Neural cell (in vitro differentiated cells): ENCODE results near the gene FLACC1. TPM values are rescaled to one million over a fixed set of nuclear protein-coding genes. Genes with fewer than 3 reads are reported as not detected.

Experiments
- H2AFZ ChIP-seq: fragments of 200-600, 300-800 bp; sonication (generic), shearing (Covaris generic); 2 replicates; pipeline ENCODE4 v1.6.0; 2014; ENCODE audit warnings: low read depth, mild to moderate bottlenecking, antibody characterized with exemption, low read length, moderate library complexity
- H3F3A ChIP-seq: fragments of 200-600 bp; shearing (Covaris generic); 2 replicates; pipeline ENCODE4 v1.6.1; 2016; ENCODE audit warnings: mild to moderate bottlenecking, moderate library complexity, mixed read lengths, antibody characterized with exemption, low read length; ENCODE audit not compliant: insufficient read depth, poor library complexity, severe bottlenecking
- H3K27ac ChIP-seq: fragments of 200-600, 300-800 bp; sonication (generic), shearing (Covaris generic); 2 replicates; pipeline ENCODE4 v1.5.1; 2014; ENCODE audit warnings: mild to moderate bottlenecking, low read length, moderate library complexity
- H3K27me3 ChIP-seq: fragments of 300-800, 200-600 bp; sonication (generic), shearing (Covaris generic); 2 replicates; pipeline ENCODE4 v1.6.0; 2014; ENCODE audit warnings: mild to moderate bottlenecking, low read depth, low read length, moderate library complexity; ENCODE audit not compliant: insufficient read depth
- H3K36me3 ChIP-seq: fragments of 300-800, 200-600 bp; sonication (generic), shearing (Covaris generic); 2 replicates; pipeline ENCODE4 v1.5.1; 2014; ENCODE audit warnings: mild to moderate bottlenecking, antibody characterized with exemption, low read length, moderate library complexity; ENCODE audit not compliant: insufficient read depth
- H3K4me2 ChIP-seq: fragments of 300-800, 200-600 bp; sonication (generic), shearing (Covaris generic); 2 replicates; pipeline ENCODE4 v1.6.0; 2014; ENCODE audit warnings: mild to moderate bottlenecking, low read length
- H3K4me3 ChIP-seq: fragments of 300-800, 200-600 bp; sonication (generic), shearing (Covaris generic); 2 replicates; pipeline ENCODE4 v1.5.1; 2014; ENCODE audit warnings: mild to moderate bottlenecking, low read length, moderate library complexity
- H3K79me2 ChIP-seq: fragments of 200-600 bp; shearing (Covaris generic); replicated peaks from 2 replicates; pipeline ENCODE4 v1.6.0; 2014; ENCODE audit warnings: mild to moderate bottlenecking, low read length, moderate library complexity; ENCODE audit not compliant: insufficient read depth
- H3K9ac ChIP-seq: fragments of 300-800, 200-600 bp; sonication (generic), shearing (Covaris generic); 2 replicates; pipeline ENCODE4 v1.6.1; 2016; ENCODE audit warnings: mild to moderate bottlenecking, low read length, mixed read lengths
- H3K9me2 ChIP-seq: fragments of 200-600 bp; shearing (Covaris generic); 2 replicates; pipeline ENCODE4 v1.6.1; 2016; ENCODE audit warnings: mild to moderate bottlenecking, low read length, mixed read lengths; ENCODE audit not compliant: insufficient read depth
- H3K9me3 ChIP-seq: fragments of 200-600, 300-800 bp; sonication (generic), shearing (Covaris generic); 2 replicates; pipeline ENCODE4 v1.6.1; 2016; ENCODE audit warnings: mild to moderate bottlenecking, mixed run types, low read length, moderate library complexity, mixed read lengths
- H4K20me1 ChIP-seq: fragments of 200-600 bp; shearing (Covaris generic); 2 replicates; pipeline ENCODE4 v1.6.1; 2016; ENCODE audit warnings: mild to moderate bottlenecking, mixed run types; ENCODE audit not compliant: insufficient read depth
- EP300 ChIP-seq: fragments of 450-650 bp; conservative IDR thresholded peaks from 2 replicates; pipeline ENCODE4 v1.6.1; 2014; ENCODE audit warnings: antibody characterized with exemption, mild to moderate bottlenecking, moderate library complexity; ENCODE audit not compliant: poor library complexity, severe bottlenecking
- EZH2 ChIP-seq: fragments of 200-600, 300-800 bp; shearing (Covaris generic), sonication (generic); IDR thresholded peaks from 2 replicates; pipeline ENCODE4 v1.6.1; 2014; ENCODE audit warnings: antibody characterized with exemption, low read length, borderline replicate concordance, mild to moderate bottlenecking; ENCODE audit not compliant: insufficient read depth, poor library complexity, severe bottlenecking
- MXI1 ChIP-seq: fragments of 450-650 bp; conservative IDR thresholded peaks from 2 replicates; pipeline ENCODE4 v1.6.1; 2014; ENCODE audit warnings: antibody characterized with exemption, mild to moderate bottlenecking; ENCODE audit not compliant: poor library complexity, severe bottlenecking
- POLR2AphosphoS5 ChIP-seq: IDR thresholded peaks from 2 replicates; pipeline ENCODE4 v1.6.1; 2012
- RAD21 ChIP-seq: fragments of 450-650 bp; conservative IDR thresholded peaks from 2 replicates; pipeline ENCODE4 v1.6.1; 2014; ENCODE audit warnings: antibody characterized with exemption, mild to moderate bottlenecking, moderate library complexity
- SMC3 ChIP-seq: fragments of 450-650 bp; conservative IDR thresholded peaks from 2 replicates; pipeline ENCODE4 v1.6.1; 2014; ENCODE audit warnings: antibody characterized with exemption, mild to moderate bottlenecking, moderate library complexity; ENCODE audit not compliant: poor library complexity
- TAF1 ChIP-seq: IDR thresholded peaks from 2 replicates; pipeline ENCODE4 v1.6.1; 2012; ENCODE audit warnings: low read depth
- polyA plus RNA-seq: library from polyadenylated mRNA; depleted of rRNA; stranded (reverse); fragments of >200 nt; gene quantifications from 2 replicates; pipeline ENCODE4 v1.2.3, GENCODE V29; 2014
- TF ChIP-seq, protein P1 (sequence below): fragments of 450-650 bp; IDR thresholded peaks from 2 replicates; pipeline ENCODE4 v1.5.1; 2014; ENCODE audit warnings: antibody characterized with exemption, mild to moderate bottlenecking, moderate library complexity; ENCODE audit not compliant: poor library complexity, severe bottlenecking
- TF ChIP-seq, protein P2 (sequence below): IDR thresholded peaks from 2 replicates; pipeline ENCODE4 v1.6.1; 2012; ENCODE audit warnings: borderline replicate concordance

FLACC1 gene
- polyA plus RNA-seq, 1 donor from 2014 or later, result 1.8 TPM

DNA sequence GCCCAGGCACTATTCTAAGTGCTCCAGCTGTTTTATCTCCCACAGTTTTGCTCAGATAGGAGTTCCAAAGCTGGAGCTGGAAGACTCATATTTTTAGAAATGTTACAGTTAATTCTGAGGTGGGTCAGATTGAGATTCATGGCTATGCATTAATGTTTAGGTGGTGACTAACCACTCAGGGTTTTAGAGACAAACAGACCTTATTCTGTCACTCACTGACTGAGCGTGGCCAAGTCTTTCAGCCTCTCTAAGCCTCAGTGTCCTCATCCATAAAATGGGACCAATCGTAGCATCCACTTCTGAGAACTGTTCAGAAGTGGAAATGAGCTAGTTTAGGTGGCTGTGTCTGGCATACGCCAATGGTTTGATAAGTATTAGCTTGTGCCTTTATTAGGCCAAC, 101.1 kb downstream of the FLACC1 start:
- H3K27me3 ChIP-seq, result no peaks in the 10 kb centered on the region
- H2AFZ ChIP-seq, result no peak overlapping the region
- TF ChIP-seq MXI1 (no peak), SMC3 (no peak), TAF1 (no peak), EZH2 (no peak), EP300 (no peak), RAD21 (no peak), POLR2AphosphoS5 (no peak)
- TF ChIP-seq, protein P1, sequence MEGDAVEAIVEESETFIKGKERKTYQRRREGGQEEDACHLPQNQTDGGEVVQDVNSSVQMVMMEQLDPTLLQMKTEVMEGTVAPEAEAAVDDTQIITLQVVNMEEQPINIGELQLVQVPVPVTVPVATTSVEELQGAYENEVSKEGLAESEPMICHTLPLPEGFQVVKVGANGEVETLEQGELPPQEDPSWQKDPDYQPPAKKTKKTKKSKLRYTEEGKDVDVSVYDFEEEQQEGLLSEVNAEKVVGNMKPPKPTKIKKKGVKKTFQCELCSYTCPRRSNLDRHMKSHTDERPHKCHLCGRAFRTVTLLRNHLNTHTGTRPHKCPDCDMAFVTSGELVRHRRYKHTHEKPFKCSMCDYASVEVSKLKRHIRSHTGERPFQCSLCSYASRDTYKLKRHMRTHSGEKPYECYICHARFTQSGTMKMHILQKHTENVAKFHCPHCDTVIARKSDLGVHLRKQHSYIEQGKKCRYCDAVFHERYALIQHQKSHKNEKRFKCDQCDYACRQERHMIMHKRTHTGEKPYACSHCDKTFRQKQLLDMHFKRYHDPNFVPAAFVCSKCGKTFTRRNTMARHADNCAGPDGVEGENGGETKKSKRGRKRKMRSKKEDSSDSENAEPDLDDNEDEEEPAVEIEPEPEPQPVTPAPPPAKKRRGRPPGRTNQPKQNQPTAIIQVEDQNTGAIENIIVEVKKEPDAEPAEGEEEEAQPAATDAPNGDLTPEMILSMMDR, result no peak
- TF ChIP-seq, protein P2, sequence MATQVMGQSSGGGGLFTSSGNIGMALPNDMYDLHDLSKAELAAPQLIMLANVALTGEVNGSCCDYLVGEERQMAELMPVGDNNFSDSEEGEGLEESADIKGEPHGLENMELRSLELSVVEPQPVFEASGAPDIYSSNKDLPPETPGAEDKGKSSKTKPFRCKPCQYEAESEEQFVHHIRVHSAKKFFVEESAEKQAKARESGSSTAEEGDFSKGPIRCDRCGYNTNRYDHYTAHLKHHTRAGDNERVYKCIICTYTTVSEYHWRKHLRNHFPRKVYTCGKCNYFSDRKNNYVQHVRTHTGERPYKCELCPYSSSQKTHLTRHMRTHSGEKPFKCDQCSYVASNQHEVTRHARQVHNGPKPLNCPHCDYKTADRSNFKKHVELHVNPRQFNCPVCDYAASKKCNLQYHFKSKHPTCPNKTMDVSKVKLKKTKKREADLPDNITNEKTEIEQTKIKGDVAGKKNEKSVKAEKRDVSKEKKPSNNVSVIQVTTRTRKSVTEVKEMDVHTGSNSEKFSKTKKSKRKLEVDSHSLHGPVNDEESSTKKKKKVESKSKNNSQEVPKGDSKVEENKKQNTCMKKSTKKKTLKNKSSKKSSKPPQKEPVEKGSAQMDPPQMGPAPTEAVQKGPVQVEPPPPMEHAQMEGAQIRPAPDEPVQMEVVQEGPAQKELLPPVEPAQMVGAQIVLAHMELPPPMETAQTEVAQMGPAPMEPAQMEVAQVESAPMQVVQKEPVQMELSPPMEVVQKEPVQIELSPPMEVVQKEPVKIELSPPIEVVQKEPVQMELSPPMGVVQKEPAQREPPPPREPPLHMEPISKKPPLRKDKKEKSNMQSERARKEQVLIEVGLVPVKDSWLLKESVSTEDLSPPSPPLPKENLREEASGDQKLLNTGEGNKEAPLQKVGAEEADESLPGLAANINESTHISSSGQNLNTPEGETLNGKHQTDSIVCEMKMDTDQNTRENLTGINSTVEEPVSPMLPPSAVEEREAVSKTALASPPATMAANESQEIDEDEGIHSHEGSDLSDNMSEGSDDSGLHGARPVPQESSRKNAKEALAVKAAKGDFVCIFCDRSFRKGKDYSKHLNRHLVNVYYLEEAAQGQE, result no peak

DNA sequence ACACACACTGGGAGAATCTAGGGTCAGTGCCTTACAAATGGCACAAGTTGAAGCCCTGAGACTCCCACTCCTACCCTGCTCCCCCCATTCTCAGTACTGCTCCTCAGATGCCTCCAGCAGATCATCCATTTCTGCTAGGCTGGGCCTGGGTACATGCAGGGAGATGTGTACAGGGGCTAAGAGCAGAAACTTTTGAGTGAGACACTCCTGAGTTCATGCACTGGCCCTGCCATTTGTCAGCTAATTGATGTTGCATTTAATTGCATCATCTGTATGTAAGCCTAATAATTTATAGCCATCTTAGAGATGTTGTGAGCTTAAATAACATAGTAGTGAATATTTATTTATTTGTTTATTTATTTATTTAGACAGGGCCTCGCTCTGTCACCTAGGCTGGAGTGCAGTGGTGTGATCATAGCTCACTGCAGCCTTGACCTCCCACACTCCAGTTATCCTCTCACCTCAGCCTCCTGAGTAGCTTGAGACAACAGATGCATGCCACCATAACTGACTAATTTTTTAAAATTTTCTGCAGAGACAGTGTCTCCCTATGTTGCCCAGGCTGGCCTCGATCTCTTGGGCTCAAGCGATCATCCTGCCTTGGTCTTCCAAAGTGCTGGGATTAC, 101.6 kb downstream of the FLACC1 start:
- H3K9me2 ChIP-seq, result no peaks in the 10 kb centered on the region
- no peak overlapping the region for H2AFZ ChIP-seq
- no peaks in the 10 kb centered on the region for H3K27me3 ChIP-seq
- H4K20me1 ChIP-seq, result no peaks in the 10 kb centered on the region
- H3K9me3 ChIP-seq, result no peaks in the 10 kb centered on the region
- no peaks in the 10 kb centered on the region for H3K79me2 ChIP-seq
- no peaks in the 10 kb centered on the region for H3F3A ChIP-seq
- no peak overlapping the region for H3K27ac ChIP-seq
- no peak for TF ChIP-seq EZH2
- no peak for TF ChIP-seq POLR2AphosphoS5
- no peak for TF ChIP-seq EP300
- TF ChIP-seq SMC3, result no peak
- no peak for TF ChIP-seq RAD21
- TF ChIP-seq, protein P2, result no peak
- TF ChIP-seq, protein P1, result no peak
- no peak for TF ChIP-seq TAF1
- no peak for TF ChIP-seq MXI1
- H3K4me2 ChIP-seq, result no peak overlapping the region
- H3K36me3 ChIP-seq, result no peaks in the 10 kb centered on the region
- no peak overlapping the region for H3K4me3 ChIP-seq
- no peak overlapping the region for H3K9ac ChIP-seq

More for the DNA sequence above, 101.1 kb downstream of the FLACC1 start:
- H3K9me3 ChIP-seq, result no peaks in the 10 kb centered on the region
- no peak overlapping the region for H3K4me2 ChIP-seq
- no peak overlapping the region for H3K9ac ChIP-seq
- H3K27ac ChIP-seq, result no peak overlapping the region
- H3K79me2 ChIP-seq, result no peaks in the 10 kb centered on the region
- H3F3A ChIP-seq, result no peaks in the 10 kb centered on the region
- no peaks in the 10 kb centered on the region for H3K9me2 ChIP-seq
- no peaks in the 10 kb centered on the region for H3K36me3 ChIP-seq
- no peak overlapping the region for H3K4me3 ChIP-seq
- no peaks in the 10 kb centered on the region for H4K20me1 ChIP-seq
